Astrocyte (in vitro differentiated cells and primary cell): ENCODE data around the gene BBS12. TPM values are rescaled to one million over a fixed set of nuclear protein-coding genes. Genes with fewer than 3 reads are reported as not detected.

ENCODE experiments used
- DNase-seq: peaks from one replicate; pipeline ENCODE4 v3.0.0-alpha.2; 2010; ENCODE audit warnings: low read depth
- FAIRE-seq: peaks from 2 replicates; lab custom pipeline; 2011; peaks lifted over from hg19 to GRCh38; lab: Jason Lieb, UNC
- H2AFZ ChIP-seq: 2 replicates; pipeline ENCODE4 v1.6.0; 2012; ENCODE audit warnings: low read depth, low read length, inconsistent platforms
- H3K27ac ChIP-seq: 2 replicates; pipeline ENCODE4 v1.5.1; 2011; ENCODE audit warnings: low read depth, low read length, inconsistent platforms
- H3K27me3 ChIP-seq: 2 replicates; pipeline ENCODE4 v1.6.0; 2011; ENCODE audit warnings: low read length, inconsistent platforms; ENCODE audit not compliant: insufficient read depth
- H3K36me3 ChIP-seq: 2 replicates; pipeline ENCODE4 v1.5.1; 2011; ENCODE audit warnings: low read length, inconsistent platforms; ENCODE audit not compliant: insufficient read depth
- H3K4me1 ChIP-seq: 2 replicates; pipeline ENCODE4 v1.5.1; 2011; ENCODE audit warnings: low read length, inconsistent platforms; ENCODE audit not compliant: insufficient read depth
- H3K4me2 ChIP-seq: 2 replicates; pipeline ENCODE4 v1.6.0; 2012; ENCODE audit warnings: low read length, inconsistent platforms
- H3K4me3 ChIP-seq: 2 replicates; pipeline ENCODE4 v1.5.1; 2011; ENCODE audit warnings: low read depth, mild to moderate bottlenecking, low read length, inconsistent platforms; ENCODE audit not compliant: insufficient read depth
- H3K79me2 ChIP-seq: 2 replicates; pipeline ENCODE4 v1.6.0; 2012; ENCODE audit warnings: mild to moderate bottlenecking, low read length, inconsistent platforms; ENCODE audit not compliant: insufficient read depth
- H3K9ac ChIP-seq: 2 replicates; pipeline ENCODE4 v1.6.0; 2012; ENCODE audit warnings: mild to moderate bottlenecking, low read length, inconsistent platforms
- H3K9me3 ChIP-seq: 2 replicates; pipeline ENCODE4 v1.5.1; 2012; ENCODE audit warnings: low read depth, mild to moderate bottlenecking, low read length, inconsistent platforms; ENCODE audit not compliant: insufficient read depth
- H4K20me1 ChIP-seq: 2 replicates; pipeline ENCODE4 v1.6.0; 2012; ENCODE audit warnings: low read length, inconsistent platforms; ENCODE audit not compliant: insufficient read depth
- H3K27ac Mint-ChIP-seq: one replicate; pipeline ENCODE4 v1.8.0; 2021; ENCODE audit warnings: mild to moderate bottlenecking, mixed read lengths; ENCODE audit not compliant: unreplicated experiment
- H3K27me3 Mint-ChIP-seq: one replicate; pipeline ENCODE4 v1.8.0; 2021; ENCODE audit warnings: low read depth, mixed read lengths; ENCODE audit not compliant: unreplicated experiment
- H3K36me3 Mint-ChIP-seq: one replicate; pipeline ENCODE4 v1.8.0; 2021; ENCODE audit warnings: low read depth, mixed read lengths; ENCODE audit not compliant: unreplicated experiment
- H3K4me1 Mint-ChIP-seq: one replicate; pipeline ENCODE4 v1.8.0; 2021; ENCODE audit warnings: low read depth, mixed read lengths; ENCODE audit not compliant: unreplicated experiment
- H3K4me3 Mint-ChIP-seq: one replicate; pipeline ENCODE4 v1.8.0; 2021; ENCODE audit warnings: mild to moderate bottlenecking, moderate library complexity, mixed read lengths; ENCODE audit not compliant: unreplicated experiment
- H3K9me3 Mint-ChIP-seq: one replicate; pipeline ENCODE4 v1.8.0; 2021; ENCODE audit warnings: mild to moderate bottlenecking, mixed read lengths; ENCODE audit not compliant: unreplicated experiment
- CTCF ChIP-seq: IDR thresholded peaks from 2 replicates; pipeline ENCODE4 v1.5.1; 2011; ENCODE audit warnings: low read depth, mild to moderate bottlenecking, inconsistent platforms, low read length, moderate library complexity; ENCODE audit not compliant: insufficient read depth
- EZH2 ChIP-seq: IDR thresholded peaks from 2 replicates; pipeline ENCODE4 v1.6.1; 2012; ENCODE audit warnings: mild to moderate bottlenecking, low read length, inconsistent platforms; ENCODE audit not compliant: insufficient read depth
- total RNA-seq: library from RNA; stranded (reverse); gene quantifications from 2 replicates; pipeline ENCODE4 v1.2.1, GENCODE V29; 2021

The BBS12 gene
- total RNA-seq, 1 donor from 2014 or later: 4.7 TPM

GRCh38 chr4:122764071-122764820 lies 31.7 kb downstream of the BBS12 start:
- Mint-ChIP-seq H3K36me3 (no peaks in the 10 kb centered on the region), H3K4me3 (peak overlapping the region; percentile 52), H3K27me3 (no peaks in the 10 kb centered on the region), H3K27ac (peak overlapping the region; percentile 97), H3K4me1 (peaks cover 17% of the 10 kb centered on the region), H3K9me3 (no peaks in the 10 kb centered on the region)
- no peaks in the 10 kb centered on the region for H3K36me3 ChIP-seq
- H3K79me2 ChIP-seq: no peaks in the 10 kb centered on the region
- no peak for TF ChIP-seq EZH2
- no peak for TF ChIP-seq CTCF
- no peak overlapping the region for H3K4me3 ChIP-seq
- H4K20me1 ChIP-seq: no peaks in the 10 kb centered on the region
- H3K4me1 ChIP-seq: peaks cover 17% of the 10 kb centered on the region
- peak overlapping the region; percentile 22 for H2AFZ ChIP-seq
- FAIRE-seq (peak; percentile 87), DNase-seq (peak; percentile 69)
- no peaks in the 10 kb centered on the region for H3K27me3 ChIP-seq
- peak overlapping the region; percentile 86 for H3K27ac ChIP-seq
- no peaks in the 10 kb centered on the region for H3K9me3 ChIP-seq
- peak overlapping the region; percentile 74 for H3K9ac ChIP-seq
- H3K4me2 ChIP-seq: peak overlapping the region; percentile 76

DNA sequence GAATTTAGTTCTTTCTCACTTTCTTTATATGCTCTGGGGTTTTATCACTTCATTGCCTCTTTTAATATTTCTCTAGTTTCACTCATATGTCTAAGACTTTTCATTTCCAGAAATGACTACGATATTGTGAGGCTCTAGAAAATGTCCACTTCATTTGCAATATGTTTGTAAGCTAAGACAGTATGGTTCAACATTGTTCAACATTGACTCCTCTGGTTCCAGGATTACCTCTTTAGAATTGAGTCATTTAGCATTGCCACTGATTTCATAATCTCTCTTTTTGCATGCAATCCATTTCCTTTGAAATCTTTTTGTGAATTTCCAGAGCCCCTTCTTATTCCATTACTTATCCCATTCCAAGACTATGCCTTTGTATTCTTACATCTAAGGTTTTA lies 32.3 kb downstream of the BBS12 start:
- no peaks in the 10 kb centered on the region for H3K36me3 ChIP-seq
- peak overlapping the region; percentile 74 for H3K9ac ChIP-seq
- peak overlapping the region; percentile 97 for H3K27ac Mint-ChIP-seq

More for the DNA sequence above, 32.3 kb downstream of the BBS12 start:
- Histone ChIP-seq H3K4me3 (no peak overlapping the region), H3K4me2 (peak overlapping the region; percentile 76), H3K27ac (peak overlapping the region; percentile 86), H4K20me1 (no peaks in the 10 kb centered on the region), H3K4me1 (peaks cover 17% of the 10 kb centered on the region), H2AFZ (no peak overlapping the region), H3K27me3 (no peaks in the 10 kb centered on the region), H3K9me3 (no peaks in the 10 kb centered on the region), H3K79me2 (no peaks in the 10 kb centered on the region)
- Mint-ChIP-seq H3K36me3 (no peaks in the 10 kb centered on the region), H3K4me3 (peak overlapping the region; percentile 52), H3K4me1 (peaks cover 17% of the 10 kb centered on the region), H3K9me3 (no peaks in the 10 kb centered on the region), H3K27me3 (no peaks in the 10 kb centered on the region)
- DNase-seq: peak; percentile 85
- TF ChIP-seq CTCF (no peak), EZH2 (no peak)
- peak; percentile 90 for FAIRE-seq
